Right lobe of liver (tissue), 6 donors: Measurements from ENCODE around the gene SH3TC2. TPM values are rescaled to one million over a fixed set of nuclear protein-coding genes. Genes with fewer than 3 reads are reported as not detected.

ENCODE experiments used
- ATAC-seq, 4 donors: fragments of 200-7000 bp; cut with Tn5 transposase; one replicate each; pipeline ENCODE4 v1.9.1; 2020; ENCODE audit warnings: mild to moderate bottlenecking in 4 of 4, moderate library complexity in 4 of 4
- DNase-seq, 3 donors: peaks; one replicate each; pipeline ENCODE4 v3.0.0-alpha.2; 2020
- H3K27ac ChIP-seq, 3 donors: fragments of 200-600 bp; one replicate each; pipeline ENCODE4 v1.8.0; 2022
- H3K27me3 ChIP-seq, 2 donors: fragments of 200-600 bp; one replicate each; pipeline ENCODE4 v1.8.0; 2022
- H3K36me3 ChIP-seq, 4 donors: fragments of 200-600 bp; sonication (generic) in 1 of 4; one replicate each; pipeline versions ENCODE4 v1.5.1 to v1.8.0; 2017 to 2022; ENCODE audit warnings: control low read depth in 1 of 4
- H3K4me1 ChIP-seq, 4 donors: fragments of 200-600 bp; sonication (generic) in 1 of 4; one replicate each; pipeline versions ENCODE4 v1.5.1 to v1.8.0; 2017 to 2022; ENCODE audit warnings: control low read depth in 1 of 4
- H3K4me3 ChIP-seq, 3 donors: fragments of 200-600 bp; one replicate each; pipeline ENCODE4 v1.8.0; 2022
- H3K9me3 ChIP-seq, 4 donors: fragments of 200-600 bp; sonication (generic) in 1 of 4; one replicate each; pipeline versions ENCODE4 v1.5.1 to v1.8.0; 2017 to 2022; ENCODE audit warnings: control low read depth in 1 of 4
- POLR2A ChIP-seq: fragments of 450-650 bp; IDR thresholded peaks from one replicate; pipeline ENCODE4 v1.6.1; 2017; ENCODE audit warnings: antibody characterized with exemption, mild to moderate bottlenecking
- WGBS: methylation state at CpG from one replicate; pipeline ENCODE4 v1.1.6; 2018; ENCODE audit warnings: low coverage, low lambda C conversion rate; ENCODE audit not compliant: insufficient coverage; ENCODE audit errors: missing lambda C conversion rate; 5-methylcytosine and 5-hydroxymethylcytosine counted together
- intact Hi-C, 2 donors: fragments of 100-400 bp; cut with DNase I; formaldehyde crosslinking; loops; one replicate each; pipeline versions ENCODE4 v1.11.2 to v1.14.1; 2022
- total RNA-seq, 6 experiments: library from RNA; depleted of rRNA in 2 of 6; stranded (reverse); fragments of >200 nt in 2 of 6; fragmentation: NEBNext Ultra II Directional in 3 of 6; extraction: Animal tissue kit (Norgen Biotek cat#: 25700) in 3 of 6; gene quantifications; one replicate each; pipeline versions ENCODE4 v1.1.0 to v1.2.4, GENCODE V29; 2016 to 2023
- TF ChIP-seq, protein P1 (sequence below), 4 donors: fragments of 200-600 bp in 3 of 4; fragments of 450-650 bp in 1 of 4; IDR thresholded peaks; one replicate each; pipeline versions ENCODE4 v1.5.1 to v1.8.0; 2016 to 2022; ENCODE audit warnings: antibody characterized with exemption in 4 of 4, mild to moderate bottlenecking in 2 of 4
- donor health status: DM: no; HTN: yes; CAD: no.
- donor health status: DM: no; HTN: no; CAD: no.
- donor health status: DM: no; HTN: no; CAD: no.
- donor health status: DM: no; HTN: yes; CAD: no.
- donor health status: DM: no; HTN: yes; CAD: no.

SH3TC2 gene
- total RNA-seq, 6 experiments from 2014 or later, result 0.06 to 0.88 (median 0.53) TPM

- ATAC-seq, result peak in 1 of 4 donors; percentile 42
- WGBS, result 14% methylated on average over 1 of the region's 1 CpG
- Histone ChIP-seq H3K27me3 (no peaks in the 10 kb centered on the region), H3K36me3 (no peaks in the 10 kb centered on the region), H3K4me1 (peaks cover 0 to 4% (median 0%) of the 10 kb centered on the region in 4 donors), H3K4me3 (no peak overlapping the region), H3K9me3 (no peaks in the 10 kb centered on the region), H3K27ac (no peak overlapping the region)
- no peak for DNase-seq
- intact Hi-C loops, result no loop called here
- TF ChIP-seq, protein P1, sequence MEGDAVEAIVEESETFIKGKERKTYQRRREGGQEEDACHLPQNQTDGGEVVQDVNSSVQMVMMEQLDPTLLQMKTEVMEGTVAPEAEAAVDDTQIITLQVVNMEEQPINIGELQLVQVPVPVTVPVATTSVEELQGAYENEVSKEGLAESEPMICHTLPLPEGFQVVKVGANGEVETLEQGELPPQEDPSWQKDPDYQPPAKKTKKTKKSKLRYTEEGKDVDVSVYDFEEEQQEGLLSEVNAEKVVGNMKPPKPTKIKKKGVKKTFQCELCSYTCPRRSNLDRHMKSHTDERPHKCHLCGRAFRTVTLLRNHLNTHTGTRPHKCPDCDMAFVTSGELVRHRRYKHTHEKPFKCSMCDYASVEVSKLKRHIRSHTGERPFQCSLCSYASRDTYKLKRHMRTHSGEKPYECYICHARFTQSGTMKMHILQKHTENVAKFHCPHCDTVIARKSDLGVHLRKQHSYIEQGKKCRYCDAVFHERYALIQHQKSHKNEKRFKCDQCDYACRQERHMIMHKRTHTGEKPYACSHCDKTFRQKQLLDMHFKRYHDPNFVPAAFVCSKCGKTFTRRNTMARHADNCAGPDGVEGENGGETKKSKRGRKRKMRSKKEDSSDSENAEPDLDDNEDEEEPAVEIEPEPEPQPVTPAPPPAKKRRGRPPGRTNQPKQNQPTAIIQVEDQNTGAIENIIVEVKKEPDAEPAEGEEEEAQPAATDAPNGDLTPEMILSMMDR (IDR thresholded peaks at IDR 0.05), result no peak
- no peak for TF ChIP-seq POLR2A
Measured at GRCh38 chr5:149024477-149024876, 38.4 kb downstream of the SH3TC2 start.

GRCh38 chr5:149022200-149022599 lies 40.7 kb downstream of the SH3TC2 start:
- H3K27ac ChIP-seq, result no peak overlapping the region
- no peaks in the 10 kb centered on the region for H3K27me3 ChIP-seq
- no peaks in the 10 kb centered on the region for H3K9me3 ChIP-seq
- DNase-seq (no peak), ATAC-seq (no peak)
- TF ChIP-seq, protein P1 (IDR thresholded peaks at IDR 0.05), result no peak
- TF ChIP-seq POLR2A, result no peak
- intact Hi-C loops, result no loop called here
- peaks cover 0 to 17% (median 4%) of the 10 kb centered on the region in 4 donors for H3K4me1 ChIP-seq
- no peak overlapping the region for H3K4me3 ChIP-seq
- WGBS, result 90% methylated on average over 1 of the region's 1 CpG
- H3K36me3 ChIP-seq, result no peaks in the 10 kb centered on the region

DNA sequence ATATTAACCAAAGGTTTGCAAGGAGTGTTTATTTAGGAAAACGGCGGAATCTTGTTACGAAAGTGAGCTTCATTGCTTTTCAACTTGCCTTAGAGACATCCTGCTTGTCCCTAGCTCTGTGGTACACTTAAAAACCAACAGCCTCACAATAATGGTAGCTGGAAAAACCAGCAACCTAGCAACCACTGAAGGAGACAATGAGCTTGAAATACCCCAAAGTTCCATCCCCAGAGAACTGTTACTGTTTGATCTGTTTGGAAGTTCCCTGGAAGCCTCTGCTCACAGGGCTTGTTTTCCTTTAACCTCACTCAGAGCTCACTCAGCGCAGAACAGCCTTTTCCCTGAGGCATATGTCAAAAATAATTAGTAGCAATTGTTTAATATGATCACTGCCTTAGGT lies 43.2 kb downstream of the SH3TC2 start:
- 41% methylated on average over 4 of the region's 4 CpGs for WGBS
- H3K9me3 ChIP-seq, result no peaks in the 10 kb centered on the region
- H3K27me3 ChIP-seq, result no peaks in the 10 kb centered on the region
- no peaks in the 10 kb centered on the region for H3K36me3 ChIP-seq
- no peak overlapping the region for H3K4me3 ChIP-seq
- peak; percentile 47 to 67 (median 53) for ATAC-seq
- peaks cover 0 to 22% (median 4%) of the 10 kb centered on the region in 4 donors for H3K4me1 ChIP-seq
- no peak for DNase-seq
- H3K27ac ChIP-seq, result peak overlapping the region in 1 of 3 donors; percentile 37
- intact Hi-C loops, result no loop called here
- TF ChIP-seq, protein P1 (IDR thresholded peaks at IDR 0.05), result no peak
- no peak for TF ChIP-seq POLR2A

DNA sequence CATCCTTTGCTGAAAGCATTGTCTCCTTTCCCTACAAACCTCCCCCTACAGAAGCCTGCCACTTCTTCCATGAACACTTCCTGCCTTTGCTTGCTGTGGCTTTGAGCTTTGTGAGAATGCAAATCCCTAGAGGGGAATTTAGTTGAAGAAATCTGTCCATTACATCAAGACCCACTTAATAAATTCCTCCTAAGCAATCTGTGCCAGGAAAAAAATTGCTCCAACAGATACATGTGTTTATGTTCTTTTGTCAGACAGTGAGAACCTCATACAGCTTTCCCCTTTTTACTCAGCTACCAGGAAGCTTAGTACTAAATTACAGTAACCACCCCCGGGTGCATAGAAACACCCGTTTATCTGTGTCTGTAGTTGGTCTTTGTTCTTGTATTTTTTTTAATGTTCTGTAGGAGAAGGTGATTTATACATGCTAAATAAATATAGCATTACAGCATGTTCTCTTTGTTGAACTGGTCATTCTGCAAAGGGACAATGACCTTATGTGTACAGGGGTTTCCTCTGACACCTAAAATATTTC lies 43.9 kb downstream of the SH3TC2 start:
- Histone ChIP-seq H3K27ac (no peak overlapping the region), H3K4me3 (no peak overlapping the region), H3K4me1 (peaks cover 0 to 22% (median 4%) of the 10 kb centered on the region in 4 donors), H3K9me3 (no peaks in the 10 kb centered on the region), H3K27me3 (no peaks in the 10 kb centered on the region), H3K36me3 (no peaks in the 10 kb centered on the region)
- ATAC-seq (peak; percentile 57 to 81 (median 72)), DNase-seq (no peak)
- no peak for TF ChIP-seq POLR2A
- TF ChIP-seq, protein P1 (IDR thresholded peaks at IDR 0.05), result no peak
- 4% methylated on average over 2 of the region's 2 CpGs for WGBS
- intact Hi-C loops, result no loop called here
